GM19397 (cell line): ENCODE measurements around the gene SNIP1.
"Not testable (repeated sequence)": the region's sequence is repeated elsewhere in the genome, so short reads cannot be mapped to it uniquely, and the experiment has no call there.

ENCODE experiments used
- ATAC-seq: cut with Tn5 transposase; IDR thresholded peaks from one replicate; pipeline ENCODE4 v1.9.1; 2021; ENCODE audit warnings: mild to moderate bottlenecking, moderate library complexity; ENCODE audit not compliant: unreplicated experiment

SNIP1 gene

DNA sequence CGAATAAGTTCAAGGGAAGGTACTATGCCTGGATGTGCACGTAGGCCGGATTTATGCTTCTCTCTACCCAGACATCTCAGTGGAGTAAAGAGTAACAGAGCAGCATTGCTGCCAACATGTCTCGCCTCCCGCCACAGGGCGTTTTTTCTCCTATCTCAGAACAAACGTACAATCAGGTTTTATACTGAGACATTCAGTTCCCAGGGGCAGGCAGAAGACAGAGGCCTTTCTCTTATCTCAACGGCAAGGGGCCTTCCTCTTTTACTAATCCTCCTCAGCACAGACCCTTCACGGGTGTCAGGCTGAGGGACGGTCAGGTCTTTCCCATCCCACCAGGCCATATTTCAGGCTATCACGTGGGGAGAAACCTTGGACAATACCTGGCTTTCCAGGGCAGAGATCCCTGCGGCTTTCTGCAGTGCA, 5.9 kb upstream of the SNIP1 start:
- ATAC-seq: not testable (repeated sequence)

DNA sequence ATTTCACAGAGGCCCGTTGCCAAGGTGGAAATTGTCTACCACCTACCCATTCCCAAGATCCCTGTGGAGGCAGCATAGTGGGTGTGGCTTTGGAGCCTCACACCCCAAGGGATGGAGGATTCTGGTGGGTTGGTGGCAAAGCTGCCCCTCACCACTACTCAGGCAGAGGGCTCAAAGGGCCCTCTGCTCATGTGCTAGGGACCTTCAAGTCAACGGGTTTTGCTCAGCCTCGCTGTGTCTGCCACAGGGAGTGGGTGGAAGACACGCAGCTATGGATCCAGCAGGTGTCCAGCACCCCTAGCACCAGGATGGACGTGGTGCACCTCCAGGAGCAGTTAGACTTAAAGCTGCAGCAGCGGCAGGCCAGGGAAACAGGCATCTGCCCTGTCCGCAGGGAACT, 5.0 kb upstream of the SNIP1 start:
- ATAC-seq: no peak

DNA sequence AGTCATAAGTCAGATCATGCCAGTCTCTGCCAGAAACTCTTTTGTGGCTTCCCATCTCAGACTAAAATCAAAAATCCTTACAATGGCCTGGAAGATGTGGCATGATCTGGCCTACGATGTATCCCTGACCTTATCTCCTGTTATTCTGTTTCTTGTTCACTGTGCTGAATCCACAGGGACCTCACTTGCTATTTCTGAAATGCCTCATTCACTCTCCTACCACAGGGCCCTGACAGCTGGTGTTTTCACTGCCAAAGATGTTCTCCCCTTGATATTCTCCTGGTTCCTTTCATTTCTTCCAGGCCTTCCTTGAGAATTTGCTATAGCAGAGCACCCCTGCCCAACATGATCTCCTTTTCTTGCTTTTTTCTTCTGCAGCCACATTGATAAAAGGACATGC, 4.3 kb upstream of the SNIP1 start:
- ATAC-seq: no peak

- no peak for ATAC-seq
Observed at GRCh38 chr1:37557402-37557801, 3.3 kb upstream of the SNIP1 start.

DNA sequence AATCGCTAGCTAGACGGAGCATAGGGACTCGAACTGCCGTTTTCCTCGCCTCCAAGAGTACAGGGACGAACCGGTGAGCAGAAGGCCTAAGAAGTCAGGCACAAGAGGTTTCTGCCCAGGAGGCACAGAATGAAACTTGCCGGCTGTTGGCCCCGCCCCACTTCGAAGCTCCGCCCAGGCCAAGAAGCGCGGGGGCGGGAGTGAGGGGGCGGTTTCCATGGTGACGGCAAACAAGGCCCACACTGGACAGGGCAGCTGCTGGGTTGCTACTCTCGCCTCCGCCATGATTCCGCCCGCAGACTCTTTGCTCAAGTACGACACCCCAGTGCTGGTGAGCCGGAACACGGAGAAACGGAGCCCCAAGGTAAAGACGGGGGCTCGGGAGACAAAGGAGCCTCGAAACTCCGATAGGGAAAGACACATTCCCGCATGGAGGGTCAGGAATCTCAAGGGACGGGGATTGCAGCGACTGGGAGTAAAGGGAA, 2.7 kb upstream of the SNIP1 start, which contains the start of gene DNALI1:
Gene DNALI1 (plus strand): TSS at position 229 of the 485 bp plus-strand sequence. CDS start 55 bp downstream, at position 284.
- no peak for ATAC-seq

- no peak for ATAC-seq
Observed at GRCh38 chr1:37553598-37553926, 531 bp downstream of the SNIP1 start.

GRCh38 chr1:37549341-37549740, 4.8 kb downstream of the SNIP1 start:
- no peak for ATAC-seq

DNA sequence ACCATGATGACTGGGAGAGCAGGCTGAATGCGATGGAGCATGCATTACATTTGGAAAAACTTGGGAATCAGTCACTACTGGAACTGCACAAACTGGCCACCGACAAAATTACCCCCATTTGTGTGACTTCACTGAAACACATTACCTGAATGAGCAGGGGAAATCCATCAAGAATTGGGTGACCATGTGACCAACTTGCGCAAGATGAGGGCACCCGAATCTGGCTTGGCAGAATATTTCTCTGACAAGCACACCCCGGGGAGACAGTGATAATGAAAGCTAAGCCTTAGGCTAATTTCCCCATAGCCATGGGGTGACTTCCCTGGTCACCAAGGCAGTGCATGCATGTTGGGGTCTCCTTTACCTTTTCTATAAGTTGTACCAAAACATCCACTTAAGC, 9.1 kb downstream of the SNIP1 start:
- ATAC-seq: no peak

DNA sequence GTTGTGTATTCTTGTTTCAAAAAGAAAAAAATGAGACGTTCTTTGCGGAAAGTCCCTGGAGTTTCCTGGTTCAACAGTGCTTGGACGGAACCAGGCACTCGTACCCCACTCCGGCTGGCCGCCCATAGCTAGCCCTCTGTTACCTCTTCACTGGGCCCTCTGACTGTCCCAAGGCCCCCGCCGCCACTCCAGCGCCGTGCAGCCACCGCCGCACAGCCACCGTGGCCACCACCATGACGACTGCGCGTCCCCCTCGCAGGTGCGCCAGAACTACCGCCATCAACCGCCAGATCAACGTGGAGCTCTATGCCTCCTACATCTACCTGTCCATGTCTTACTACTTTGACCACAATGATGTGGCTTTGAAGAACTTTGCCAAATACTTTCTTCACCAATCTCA, 9.6 kb downstream of the SNIP1 start:
- ATAC-seq: no peak

DNA sequence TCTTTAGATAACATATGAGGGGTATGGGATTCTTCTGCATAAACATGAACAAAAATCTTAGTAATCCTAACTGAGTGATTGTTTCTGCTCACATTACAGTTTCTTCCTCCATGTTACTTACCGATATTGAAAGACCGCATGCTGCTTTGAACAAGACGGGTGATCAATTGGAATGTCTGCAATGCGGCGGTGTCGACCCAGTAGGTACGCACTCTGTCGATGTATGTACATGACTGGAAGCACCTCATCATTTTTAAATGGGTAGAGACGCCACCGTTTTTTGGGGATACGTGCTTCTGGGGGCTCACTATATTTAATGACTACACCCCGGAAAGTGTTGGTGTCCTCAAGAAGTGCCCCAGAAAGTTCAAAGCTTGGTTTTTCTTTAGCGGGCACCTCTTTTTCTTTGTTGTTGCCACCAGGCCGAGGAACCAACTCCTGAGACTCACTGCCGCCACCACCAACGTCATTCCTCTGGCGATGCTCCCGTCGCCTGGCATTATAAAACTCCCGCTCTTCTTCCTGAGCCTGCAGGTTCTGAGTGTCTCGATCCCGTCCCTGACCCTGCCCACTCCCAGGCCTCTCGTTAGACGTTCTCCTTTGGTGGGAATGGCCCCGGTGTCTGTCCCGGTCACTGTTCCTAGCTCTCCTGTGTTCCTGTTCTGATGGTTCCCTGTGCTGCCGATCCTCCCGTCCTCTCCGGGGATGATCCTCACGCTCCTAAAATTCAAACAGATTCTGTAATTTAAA, 13.9 kb downstream of the SNIP1 start:
- ATAC-seq: no peak

GRCh38 chr1:37539154-37539553, 14.9 kb downstream of the SNIP1 start:
- not testable (repeated sequence) for ATAC-seq

DNA sequence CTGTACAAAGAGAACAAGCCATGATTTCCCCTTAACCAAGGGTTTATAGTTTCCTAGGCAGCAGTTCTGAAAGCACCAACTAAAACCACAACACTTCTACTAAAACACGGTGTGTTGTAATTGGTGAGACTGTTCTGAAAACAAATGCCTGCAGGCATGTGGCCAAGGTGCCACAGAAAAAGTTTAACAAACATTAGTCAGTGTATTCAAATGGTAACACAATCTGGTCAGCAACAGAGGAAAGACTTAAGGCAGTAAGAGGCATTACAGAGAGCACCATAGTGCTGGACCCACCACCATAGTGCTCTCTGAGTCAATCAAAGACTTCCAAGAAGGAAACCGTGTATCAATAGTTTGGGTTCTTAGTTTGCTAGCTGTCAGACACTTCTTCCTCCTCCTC, 16.7 kb downstream of the SNIP1 start:
- ATAC-seq: no peak

GRCh38 chr1:37533317-37534093, 20.6 kb downstream of the SNIP1 start:
- no peak for ATAC-seq

DNA sequence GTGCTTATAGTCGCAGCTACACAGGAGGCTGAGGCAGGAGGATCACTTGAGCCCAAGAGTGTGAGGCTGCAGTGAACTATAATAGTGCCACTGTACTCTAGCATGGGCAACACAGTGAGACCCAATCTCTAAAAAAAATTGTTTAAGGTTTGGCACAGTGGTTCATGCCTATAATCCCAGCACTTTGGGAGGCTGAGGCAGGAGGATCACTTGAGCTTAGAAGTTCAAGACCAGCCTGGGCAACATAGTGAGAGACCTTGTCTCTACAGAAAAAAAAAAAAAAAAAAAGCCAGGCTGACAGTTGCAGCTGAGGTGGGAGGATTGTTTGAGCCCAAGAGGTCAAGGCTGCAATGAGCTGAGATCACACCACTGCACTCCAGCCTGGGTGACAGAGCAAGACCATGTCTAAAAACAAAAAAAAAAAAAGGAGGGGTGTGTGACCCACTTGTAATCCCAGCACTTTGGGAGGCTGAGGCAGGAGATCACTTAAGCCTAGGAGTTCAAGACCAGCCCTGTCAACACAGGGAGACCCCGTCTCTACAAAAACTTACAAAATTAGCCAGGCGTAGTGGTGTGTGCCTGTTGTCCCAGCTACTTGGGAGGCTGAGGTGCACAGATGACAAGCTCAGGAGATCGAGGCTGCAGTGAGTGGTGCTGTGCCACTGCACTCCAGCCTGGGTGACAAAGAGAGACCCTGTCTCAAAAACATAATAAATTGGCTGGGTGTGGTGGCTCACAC, 21.5 kb downstream of the SNIP1 start:
- not testable (repeated sequence) for ATAC-seq

DNA sequence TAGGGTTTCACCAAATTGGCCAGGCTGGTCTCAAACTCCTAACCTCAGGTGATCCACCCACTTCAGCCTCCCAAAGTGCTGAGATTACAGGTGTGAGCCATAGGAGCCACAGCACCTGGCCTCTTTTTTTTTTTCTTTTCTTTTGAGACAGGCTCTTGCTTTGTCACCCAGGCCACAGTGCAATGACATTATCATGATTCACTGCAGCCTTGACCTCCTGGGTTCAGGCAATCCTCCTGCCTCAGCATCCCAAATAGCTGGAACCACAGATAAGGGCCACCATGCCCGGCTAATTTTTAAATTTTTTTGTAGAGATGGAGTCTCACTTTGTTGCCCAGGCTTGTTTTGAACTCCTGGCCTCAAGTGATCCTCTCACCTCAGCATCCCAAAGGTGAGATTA, 24.2 kb downstream of the SNIP1 start:
- not testable (repeated sequence) for ATAC-seq

DNA sequence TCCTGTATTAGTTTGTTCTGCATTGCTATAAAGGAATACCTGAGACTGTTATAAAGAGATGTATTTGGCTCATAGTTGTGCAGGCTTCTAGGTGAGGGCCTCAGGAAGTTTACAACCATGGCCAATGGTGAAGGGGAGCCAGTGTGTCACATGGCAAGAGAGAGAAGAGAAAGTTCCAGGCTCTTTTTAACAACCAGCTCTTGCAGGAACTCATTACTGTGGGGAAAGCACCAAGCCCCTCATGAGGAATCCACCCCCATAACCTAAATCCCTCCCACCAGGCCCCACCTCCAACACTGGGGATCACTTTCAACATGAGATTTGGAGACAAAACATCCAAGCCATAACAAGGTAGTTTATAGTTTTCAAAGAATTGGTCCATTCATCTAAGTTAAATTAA, 34.5 kb downstream of the SNIP1 start:
- no peak for ATAC-seq

GRCh38 chr1:37518929-37519328, 35.2 kb downstream of the SNIP1 start:
- ATAC-seq: not testable (repeated sequence)

- not testable (repeated sequence) for ATAC-seq
Observed at GRCh38 chr1:37518241-37518640, 35.9 kb downstream of the SNIP1 start.

DNA sequence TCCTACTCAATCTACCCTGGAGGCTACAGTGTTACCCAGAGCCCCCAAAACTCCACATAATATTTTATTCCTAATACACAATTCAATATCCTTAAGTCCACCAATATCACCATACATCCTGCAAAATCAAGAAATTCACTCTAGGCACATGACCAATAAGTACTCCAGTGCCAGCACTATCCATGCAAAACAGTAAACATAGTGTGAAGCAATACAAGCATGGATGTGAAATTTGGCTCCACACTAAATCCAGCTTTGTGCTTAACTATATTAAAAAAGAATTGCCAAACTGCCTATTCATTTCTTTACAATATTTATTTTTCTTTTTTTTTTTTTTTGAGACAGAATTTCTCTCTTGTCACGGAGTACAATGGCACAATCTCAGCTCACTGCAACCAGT, 36.5 kb downstream of the SNIP1 start:
- no peak for ATAC-seq

- ATAC-seq: no peak
Observed at GRCh38 chr1:37515185-37516034, 38.7 kb downstream of the SNIP1 start.
